ENCODE data around the gene SPSB4.
A peak's percentile ranks its signal among the peaks of the same experiment; 100 is the strongest.

GRCh38 chr3:141052201-141053069 lies 1.3 kb downstream of the SPSB4 start:
- TF ChIP-seq CTCF (conservative IDR thresholded peaks at IDR 0.05 in 1 of 2, IDR thresholded peaks at IDR 0.05 in 1 of 2; ENCODE audit: low read depth in 1 of 2, low read length in 2 of 2), result no peak
- peak; percentile 41 for TF ChIP-seq EZH2 (IDR thresholded peaks at IDR 0.05; ENCODE audit: low read length, missing control alignments)
